ENCODE results near the gene PTPRQ.

PTPRQ gene

GRCh38 chr12:80422550-80422949, 21.5 kb upstream of the PTPRQ start:
- no peak for ATAC-seq
- TF ChIP-seq ZFP30 (CRISPR knock-in tag; IDR thresholded peaks at IDR 0.05) (no peak), CREB5 (CRISPR knock-in tag; IDR thresholded peaks at IDR 0.05; ENCODE audit: low read depth) (no peak), TSHZ2 (CRISPR knock-in tag; IDR thresholded peaks at IDR 0.05) (no peak), ZNF8 (CRISPR knock-in tag; IDR thresholded peaks at IDR 0.05) (no peak), ZNF70 (CRISPR knock-in tag; IDR thresholded peaks at IDR 0.05) (no peak), ARNTL (CRISPR knock-in tag; IDR thresholded peaks at IDR 0.05; ENCODE audit: borderline replicate concordance, low read depth) (no peak), ISL1 (CRISPR knock-in tag; IDR thresholded peaks at IDR 0.05) (no peak), TCF4 (CRISPR knock-in tag; IDR thresholded peaks at IDR 0.05; ENCODE audit: borderline replicate concordance) (no peak), CSDC2 (CRISPR knock-in tag; IDR thresholded peaks at IDR 0.05) (no peak), PPARA (CRISPR knock-in tag; IDR thresholded peaks at IDR 0.05; ENCODE audit: borderline replicate concordance) (no peak), ESRRG (CRISPR knock-in tag; IDR thresholded peaks at IDR 0.05) (no peak), GLIS3 (CRISPR knock-in tag; IDR thresholded peaks at IDR 0.05) (no peak)
- TF ChIP-seq, protein P1, sequence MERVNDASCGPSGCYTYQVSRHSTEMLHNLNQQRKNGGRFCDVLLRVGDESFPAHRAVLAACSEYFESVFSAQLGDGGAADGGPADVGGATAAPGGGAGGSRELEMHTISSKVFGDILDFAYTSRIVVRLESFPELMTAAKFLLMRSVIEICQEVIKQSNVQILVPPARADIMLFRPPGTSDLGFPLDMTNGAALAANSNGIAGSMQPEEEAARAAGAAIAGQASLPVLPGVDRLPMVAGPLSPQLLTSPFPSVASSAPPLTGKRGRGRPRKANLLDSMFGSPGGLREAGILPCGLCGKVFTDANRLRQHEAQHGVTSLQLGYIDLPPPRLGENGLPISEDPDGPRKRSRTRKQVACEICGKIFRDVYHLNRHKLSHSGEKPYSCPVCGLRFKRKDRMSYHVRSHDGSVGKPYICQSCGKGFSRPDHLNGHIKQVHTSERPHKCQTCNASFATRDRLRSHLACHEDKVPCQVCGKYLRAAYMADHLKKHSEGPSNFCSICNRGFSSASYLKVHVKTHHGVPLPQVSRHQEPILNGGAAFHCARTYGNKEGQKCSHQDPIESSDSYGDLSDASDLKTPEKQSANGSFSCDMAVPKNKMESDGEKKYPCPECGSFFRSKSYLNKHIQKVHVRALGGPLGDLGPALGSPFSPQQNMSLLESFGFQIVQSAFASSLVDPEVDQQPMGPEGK (CRISPR knock-in tag; IDR thresholded peaks at IDR 0.05; ENCODE audit: borderline replicate concordance) = no peak

GRCh38 chr12:80432061-80432460, 12.0 kb upstream of the PTPRQ start:
- TF ChIP-seq ARNTL (CRISPR knock-in tag; IDR thresholded peaks at IDR 0.05; ENCODE audit: borderline replicate concordance, low read depth) = no peak
- no peak for TF ChIP-seq SNAI2 (CRISPR knock-in tag; IDR thresholded peaks at IDR 0.05)
- TF ChIP-seq CREB5 (CRISPR knock-in tag; IDR thresholded peaks at IDR 0.05; ENCODE audit: low read depth) = no peak
- TF ChIP-seq TSHZ2 (CRISPR knock-in tag; IDR thresholded peaks at IDR 0.05) = no peak
- no peak for TF ChIP-seq CSRNP3 (CRISPR knock-in tag; IDR thresholded peaks at IDR 0.05)
- TF ChIP-seq ZNF70 (CRISPR knock-in tag; IDR thresholded peaks at IDR 0.05) = no peak
- TF ChIP-seq ISL1 (CRISPR knock-in tag; IDR thresholded peaks at IDR 0.05) = no peak
- no peak for TF ChIP-seq ZNF565 (CRISPR knock-in tag; conservative IDR thresholded peaks at IDR 0.05; ENCODE audit: low read depth)
- TF ChIP-seq ZFP30 (CRISPR knock-in tag; IDR thresholded peaks at IDR 0.05) = no peak

GRCh38 chr12:80441921-80442320, 2.1 kb upstream of the PTPRQ start:
- ATAC-seq = no peak

More at GRCh38 chr12:80432061-80432460, 12.0 kb upstream of the PTPRQ start:
- no peak for ATAC-seq

More at GRCh38 chr12:80441921-80442320, 2.1 kb upstream of the PTPRQ start:
- TF ChIP-seq OSR1 (CRISPR knock-in tag; IDR thresholded peaks at IDR 0.05) (no peak), SNAI2 (CRISPR knock-in tag; IDR thresholded peaks at IDR 0.05) (no peak), CSDC2 (CRISPR knock-in tag; IDR thresholded peaks at IDR 0.05) (no peak), ZNF70 (CRISPR knock-in tag; IDR thresholded peaks at IDR 0.05) (no peak), RARB (CRISPR knock-in tag; IDR thresholded peaks at IDR 0.05) (no peak), ZFP3 (CRISPR knock-in tag; IDR thresholded peaks at IDR 0.05) (no peak), ZNF565 (CRISPR knock-in tag; conservative IDR thresholded peaks at IDR 0.05; ENCODE audit: low read depth) (no peak), PPARA (CRISPR knock-in tag; IDR thresholded peaks at IDR 0.05; ENCODE audit: borderline replicate concordance) (no peak), ZFP30 (CRISPR knock-in tag; IDR thresholded peaks at IDR 0.05) (no peak)
- TF ChIP-seq, protein P1 (CRISPR knock-in tag; IDR thresholded peaks at IDR 0.05; ENCODE audit: borderline replicate concordance) = no peak
